T-helper 1 cell treated with Interleukin-12 subunit alpha and Interleukin-12 subunit beta and Interleukin-4 antibody, amounts not matched to agents 30 μg/mL and 1 μg/mL, for 36 hours (primary cell): ENCODE measurements around the gene RBM43.
"Not testable (repeated sequence)": the region's sequence is repeated elsewhere in the genome, so short reads cannot be mapped to it uniquely, and the experiment has no call there.

Experiments used
- H3K27ac Mint-ChIP-seq: one replicate; pipeline ENCODE4 v1.8.0; 2021; ENCODE audit warnings: mild to moderate bottlenecking, mixed read lengths
- H3K27me3 Mint-ChIP-seq: one replicate; pipeline ENCODE4 v1.8.0; 2021; ENCODE audit warnings: low read depth, mixed read lengths
- H3K36me3 Mint-ChIP-seq: one replicate; pipeline ENCODE4 v1.8.0; 2021; ENCODE audit warnings: low read depth, mixed read lengths
- H3K4me1 Mint-ChIP-seq: one replicate; pipeline ENCODE4 v1.8.0; 2021; ENCODE audit warnings: low read depth, mixed read lengths
- H3K4me3 Mint-ChIP-seq: one replicate; pipeline ENCODE4 v1.8.0; 2021; ENCODE audit warnings: mild to moderate bottlenecking, moderate library complexity, mixed read lengths
- H3K9me3 Mint-ChIP-seq: one replicate; pipeline ENCODE4 v1.8.0; 2021; ENCODE audit warnings: mixed read lengths

The RBM43 gene

GRCh38 chr2:151252646-151253045 is 9.0 kb downstream of the RBM43 start:
- Mint-ChIP-seq H3K4me3 (no peak overlapping the region), H3K27me3 (no peaks in the 10 kb centered on the region), H3K4me1 (peaks cover 3% of the 10 kb centered on the region), H3K27ac (no peak overlapping the region), H3K36me3 (peaks cover 47% of the 10 kb centered on the region), H3K9me3 (peaks cover 21% of the 10 kb centered on the region)

- Mint-ChIP-seq H3K27me3 (no peaks in the 10 kb centered on the region), H3K27ac (no peak overlapping the region), H3K4me3 (no peak overlapping the region), H3K9me3 (peaks cover 21% of the 10 kb centered on the region), H3K36me3 (peaks cover 47% of the 10 kb centered on the region), H3K4me1 (no peaks in the 10 kb centered on the region)
Measured at GRCh38 chr2:151251012-151251411, 10.7 kb downstream of the RBM43 start.

GRCh38 chr2:151247432-151247831 is 14.2 kb downstream of the RBM43 start:
- Mint-ChIP-seq H3K4me1 (no peaks in the 10 kb centered on the region), H3K27me3 (no peaks in the 10 kb centered on the region), H3K9me3 (peaks cover 26% of the 10 kb centered on the region), H3K36me3 (peaks cover 34% of the 10 kb centered on the region), H3K4me3 (no peak overlapping the region), H3K27ac (no peak overlapping the region)

GRCh38 chr2:151246152-151246551 is 15.5 kb downstream of the RBM43 start:
- Mint-ChIP-seq H3K4me3 (no peak overlapping the region), H3K27me3 (no peaks in the 10 kb centered on the region), H3K9me3 (peaks cover 26% of the 10 kb centered on the region), H3K4me1 (no peaks in the 10 kb centered on the region), H3K27ac (no peak overlapping the region), H3K36me3 (peaks cover 25% of the 10 kb centered on the region)

- no peak overlapping the region for H3K4me3 Mint-ChIP-seq
- peaks cover 11% of the 10 kb centered on the region for H3K9me3 Mint-ChIP-seq
- H3K27ac Mint-ChIP-seq, result no peak overlapping the region
- peaks cover 6% of the 10 kb centered on the region for H3K36me3 Mint-ChIP-seq
- peaks cover 9% of the 10 kb centered on the region for H3K27me3 Mint-ChIP-seq
- H3K4me1 Mint-ChIP-seq, result no peaks in the 10 kb centered on the region
Measured at GRCh38 chr2:151243468-151243867, 18.2 kb downstream of the RBM43 start.

GRCh38 chr2:151241224-151241623 is 20.4 kb downstream of the RBM43 start:
- Mint-ChIP-seq H3K36me3 (no peaks in the 10 kb centered on the region), H3K9me3 (peaks cover 4% of the 10 kb centered on the region), H3K27ac (no peak overlapping the region), H3K4me1 (no peaks in the 10 kb centered on the region), H3K4me3 (no peak overlapping the region), H3K27me3 (peaks cover 9% of the 10 kb centered on the region)

GRCh38 chr2:151240433-151240832 is 21.2 kb downstream of the RBM43 start:
- no peak overlapping the region for H3K4me3 Mint-ChIP-seq
- peaks cover 9% of the 10 kb centered on the region for H3K27me3 Mint-ChIP-seq
- no peaks in the 10 kb centered on the region for H3K4me1 Mint-ChIP-seq
- no peak overlapping the region for H3K27ac Mint-ChIP-seq
- H3K36me3 Mint-ChIP-seq, result no peaks in the 10 kb centered on the region
- peaks cover 3% of the 10 kb centered on the region for H3K9me3 Mint-ChIP-seq

- Mint-ChIP-seq H3K4me3 (no peak overlapping the region), H3K27ac (no peak overlapping the region)
Measured at GRCh38 chr2:151239624-151240023, 22.0 kb downstream of the RBM43 start.

GRCh38 chr2:151238527-151239487 is 22.9 kb downstream of the RBM43 start:
- peaks cover 12% of the 10 kb centered on the region for H3K27me3 Mint-ChIP-seq
- H3K9me3 Mint-ChIP-seq, result no peaks in the 10 kb centered on the region
- no peaks in the 10 kb centered on the region for H3K36me3 Mint-ChIP-seq
- no peak overlapping the region for H3K27ac Mint-ChIP-seq
- no peak overlapping the region for H3K4me3 Mint-ChIP-seq
- H3K4me1 Mint-ChIP-seq, result no peaks in the 10 kb centered on the region

More at GRCh38 chr2:151239624-151240023, 22.0 kb downstream of the RBM43 start:
- Mint-ChIP-seq H3K27me3 (peaks cover 12% of the 10 kb centered on the region), H3K4me1 (no peaks in the 10 kb centered on the region), H3K9me3 (no peaks in the 10 kb centered on the region), H3K36me3 (no peaks in the 10 kb centered on the region)

- Mint-ChIP-seq H3K27me3 (peaks cover 17% of the 10 kb centered on the region), H3K36me3 (no peaks in the 10 kb centered on the region), H3K9me3 (no peaks in the 10 kb centered on the region), H3K4me3 (no peak overlapping the region), H3K27ac (no peak overlapping the region), H3K4me1 (no peaks in the 10 kb centered on the region)
Measured at GRCh38 chr2:151237422-151238025, 24.1 kb downstream of the RBM43 start.

GRCh38 chr2:151233760-151234159 is 27.9 kb downstream of the RBM43 start:
- H3K27ac Mint-ChIP-seq, H3K36me3 Mint-ChIP-seq, H3K9me3 Mint-ChIP-seq, H3K4me3 Mint-ChIP-seq, H3K4me1 Mint-ChIP-seq: not testable (repeated sequence)
- H3K27me3 Mint-ChIP-seq, result peaks cover 37% of the 10 kb centered on the region

- not testable (repeated sequence) for H3K4me3 Mint-ChIP-seq, H3K4me1 Mint-ChIP-seq, H3K36me3 Mint-ChIP-seq, H3K27ac Mint-ChIP-seq, H3K9me3 Mint-ChIP-seq
- H3K27me3 Mint-ChIP-seq, result peaks cover 39% of the 10 kb centered on the region
Measured at GRCh38 chr2:151233288-151233687, 28.4 kb downstream of the RBM43 start.

GRCh38 chr2:151230627-151231140 is 31.0 kb downstream of the RBM43 start:
- no peaks in the 10 kb centered on the region for H3K36me3 Mint-ChIP-seq
- H3K4me3 Mint-ChIP-seq, result no peak overlapping the region
- no peaks in the 10 kb centered on the region for H3K4me1 Mint-ChIP-seq
- no peak overlapping the region for H3K27ac Mint-ChIP-seq
- H3K9me3 Mint-ChIP-seq, result no peaks in the 10 kb centered on the region
- H3K27me3 Mint-ChIP-seq, result peaks cover 42% of the 10 kb centered on the region

- Mint-ChIP-seq H3K36me3 (no peaks in the 10 kb centered on the region), H3K4me1 (no peaks in the 10 kb centered on the region), H3K27ac (no peak overlapping the region), H3K9me3 (no peaks in the 10 kb centered on the region), H3K27me3 (peaks cover 39% of the 10 kb centered on the region), H3K4me3 (no peak overlapping the region)
Measured at GRCh38 chr2:151228847-151229512, 32.7 kb downstream of the RBM43 start.
